HFFc6 (cell line): ENCODE data around the gene ZNF26. TPM values are rescaled to one million over a fixed set of nuclear protein-coding genes. Genes with fewer than 3 reads are reported as not detected.
"Not testable (repeated sequence)": the region's sequence is repeated elsewhere in the genome, so short reads cannot be mapped to it uniquely, and the experiment has no call there.

Source experiments
- DNase-seq: peaks from one replicate; pipeline ENCODE4 v3.0.0-alpha.2; 2018
- H3K27ac Mint-ChIP-seq: 2 replicates; pipeline ENCODE4 v1.8.0; 2020; ENCODE audit warnings: mild to moderate bottlenecking, mixed read lengths
- H3K27me3 Mint-ChIP-seq: 2 replicates; pipeline ENCODE4 v1.8.0; 2021; ENCODE audit warnings: mild to moderate bottlenecking, moderate library complexity, mixed read lengths; ENCODE audit not compliant: insufficient read depth
- H3K36me3 Mint-ChIP-seq: 2 replicates; pipeline ENCODE4 v1.8.0; 2021; ENCODE audit warnings: low read depth, mixed read lengths
- H3K4me1 Mint-ChIP-seq: 2 replicates; pipeline ENCODE4 v1.8.0; 2020; ENCODE audit warnings: low read depth, mixed read lengths
- H3K4me3 Mint-ChIP-seq: 2 replicates; pipeline ENCODE4 v1.8.0; 2020; ENCODE audit warnings: mild to moderate bottlenecking, moderate library complexity, mixed read lengths
- H3K9me3 Mint-ChIP-seq: 2 replicates; pipeline ENCODE4 v1.8.0; 2020; ENCODE audit warnings: mild to moderate bottlenecking, mixed read lengths
- total RNA-seq, 6 experiments: library from RNA; stranded (reverse); fragmentation: NEBNext Ultra II Directional; extraction: Animal tissue kit (Norgen Biotek cat#: 25700); gene quantifications; 2 replicates in 1 of 6; 3 replicates in 5 of 6; pipeline ENCODE4 v1.2.3, GENCODE V29; 2021
- TF ChIP-seq, protein P1 (sequence below): fragments of 200-600 bp; sonication (generic); IDR thresholded peaks from 2 replicates; pipeline ENCODE4 v1.5.0; 2021; ENCODE audit warnings: antibody characterized with exemption, mild to moderate bottlenecking

Gene ZNF26
- total RNA-seq, 6 experiments from 2014 or later = 5.9 to 6.6 (median 6.1) TPM

DNA sequence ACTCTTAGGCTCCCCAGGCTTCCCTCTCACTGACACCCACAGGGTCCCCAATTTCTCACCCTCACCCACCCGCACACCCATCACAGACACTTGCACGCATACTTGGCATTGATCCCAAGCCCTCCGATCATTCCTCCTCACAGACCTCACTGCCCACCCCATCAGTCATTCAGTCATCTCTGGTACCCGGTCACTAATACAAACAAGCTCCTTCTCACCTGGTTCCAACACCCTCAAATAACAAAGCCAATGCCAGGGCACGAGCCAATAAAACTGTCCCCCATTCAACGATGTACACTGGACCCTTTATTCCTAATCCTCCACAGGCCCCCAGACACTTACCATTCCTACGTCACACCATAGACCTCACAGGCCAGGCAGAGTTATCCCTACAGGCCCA is 32.4 kb upstream of the ZNF26 start:
- Mint-ChIP-seq H3K36me3 (peaks cover 35% of the 10 kb centered on the region), H3K9me3 (peaks cover 26% of the 10 kb centered on the region), H3K4me1 (peaks cover 17% of the 10 kb centered on the region), H3K27me3 (peaks cover 25% of the 10 kb centered on the region), H3K4me3 (peak overlapping the region; percentile 31; the same call in 1 of the 2 replicates), H3K27ac (peak overlapping the region; percentile 36)
- TF ChIP-seq, protein P1, sequence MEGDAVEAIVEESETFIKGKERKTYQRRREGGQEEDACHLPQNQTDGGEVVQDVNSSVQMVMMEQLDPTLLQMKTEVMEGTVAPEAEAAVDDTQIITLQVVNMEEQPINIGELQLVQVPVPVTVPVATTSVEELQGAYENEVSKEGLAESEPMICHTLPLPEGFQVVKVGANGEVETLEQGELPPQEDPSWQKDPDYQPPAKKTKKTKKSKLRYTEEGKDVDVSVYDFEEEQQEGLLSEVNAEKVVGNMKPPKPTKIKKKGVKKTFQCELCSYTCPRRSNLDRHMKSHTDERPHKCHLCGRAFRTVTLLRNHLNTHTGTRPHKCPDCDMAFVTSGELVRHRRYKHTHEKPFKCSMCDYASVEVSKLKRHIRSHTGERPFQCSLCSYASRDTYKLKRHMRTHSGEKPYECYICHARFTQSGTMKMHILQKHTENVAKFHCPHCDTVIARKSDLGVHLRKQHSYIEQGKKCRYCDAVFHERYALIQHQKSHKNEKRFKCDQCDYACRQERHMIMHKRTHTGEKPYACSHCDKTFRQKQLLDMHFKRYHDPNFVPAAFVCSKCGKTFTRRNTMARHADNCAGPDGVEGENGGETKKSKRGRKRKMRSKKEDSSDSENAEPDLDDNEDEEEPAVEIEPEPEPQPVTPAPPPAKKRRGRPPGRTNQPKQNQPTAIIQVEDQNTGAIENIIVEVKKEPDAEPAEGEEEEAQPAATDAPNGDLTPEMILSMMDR = no peak
- DNase-seq = no peak

DNA sequence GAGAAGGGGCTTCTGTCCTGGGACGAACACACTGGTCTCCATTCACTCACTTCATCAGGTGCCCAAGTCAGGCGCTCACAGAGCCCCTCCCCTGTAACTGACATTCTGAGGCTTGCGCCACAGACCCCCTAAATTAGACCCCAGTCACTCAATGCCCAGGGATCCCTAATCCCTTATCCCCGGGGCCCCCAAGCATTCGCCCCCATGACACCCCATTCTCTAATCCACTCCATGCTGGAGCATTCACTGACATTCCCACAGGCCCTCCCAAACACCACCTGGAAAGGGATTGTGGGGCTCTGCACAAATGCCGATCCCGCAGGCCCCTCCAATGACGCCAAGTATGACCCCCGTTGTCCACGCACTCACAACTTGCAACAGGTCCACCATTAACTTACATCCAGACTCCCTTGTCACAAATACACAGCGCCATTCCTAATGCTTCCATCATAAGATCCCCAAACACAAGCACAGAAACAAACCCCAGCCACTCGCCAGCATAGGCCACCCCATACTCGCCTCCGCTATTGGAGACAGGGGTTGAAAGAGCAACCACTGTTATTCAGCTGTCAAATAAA is 31.6 kb upstream of the ZNF26 start:
- Mint-ChIP-seq H3K9me3 (peaks cover 33% of the 10 kb centered on the region), H3K4me1 (peaks cover 17% of the 10 kb centered on the region), H3K4me3 (peak overlapping the region; percentile 95), H3K27ac (peak overlapping the region; percentile 91), H3K36me3 (peaks cover 43% of the 10 kb centered on the region), H3K27me3 (peaks cover 23% of the 10 kb centered on the region)
- no peak for DNase-seq
- TF ChIP-seq, protein P1 = no peak

DNA sequence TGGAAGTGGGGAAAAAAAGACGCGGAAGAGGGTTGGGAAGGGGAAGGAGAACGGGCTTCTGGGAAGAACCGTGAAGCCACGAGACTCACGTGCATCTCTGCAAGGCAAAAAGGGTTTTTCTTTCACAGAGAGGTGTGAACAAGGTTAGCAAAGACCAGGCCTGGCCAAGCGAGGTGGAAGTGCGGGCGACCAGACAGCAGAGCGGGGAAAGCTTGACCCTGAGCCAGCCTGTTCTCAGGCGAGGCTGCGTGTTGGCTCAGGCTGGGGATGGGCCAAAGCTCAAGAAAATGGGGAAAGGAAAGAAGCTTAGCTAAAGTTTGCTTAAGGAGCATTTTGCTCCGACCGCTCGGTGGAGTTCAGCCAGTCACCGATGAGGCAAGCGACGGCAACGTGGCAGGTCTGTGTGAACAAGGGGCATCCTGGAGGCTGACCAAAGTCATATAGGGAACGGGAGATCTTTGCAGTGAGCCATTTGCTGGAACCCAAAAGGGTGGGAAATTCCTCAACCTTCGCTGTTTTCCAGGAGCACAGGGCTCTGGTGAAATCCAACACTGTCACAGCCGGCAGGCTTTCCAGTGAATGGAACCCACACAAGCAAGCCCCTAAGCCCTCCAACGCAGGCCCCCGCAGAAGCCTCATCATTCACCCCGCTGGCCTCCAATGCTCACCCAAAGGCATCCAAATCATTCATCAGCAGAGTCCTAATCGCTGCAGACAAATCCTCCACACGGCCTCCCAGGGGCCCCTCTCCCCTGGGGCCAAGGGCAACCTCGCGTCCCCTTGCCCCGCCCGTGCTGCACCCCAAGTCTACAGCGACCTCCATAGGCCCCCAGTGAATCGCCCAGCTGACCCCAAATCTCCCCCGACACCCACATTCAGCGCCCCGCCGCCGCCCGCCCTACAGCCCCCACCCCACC is 30.8 kb upstream of the ZNF26 start:
- H3K27ac Mint-ChIP-seq = peak overlapping the region; percentile 91
- H3K4me1 Mint-ChIP-seq = peaks cover 17% of the 10 kb centered on the region
- H3K4me3 Mint-ChIP-seq = peak overlapping the region; percentile 95
- peak; percentile 53 for DNase-seq
- TF ChIP-seq, protein P1 = peak; percentile 13; the same call in 1 of the 2 replicates
- H3K36me3 Mint-ChIP-seq = peaks cover 47% of the 10 kb centered on the region
- peaks cover 39% of the 10 kb centered on the region for H3K9me3 Mint-ChIP-seq
- H3K27me3 Mint-ChIP-seq = peaks cover 23% of the 10 kb centered on the region

DNA sequence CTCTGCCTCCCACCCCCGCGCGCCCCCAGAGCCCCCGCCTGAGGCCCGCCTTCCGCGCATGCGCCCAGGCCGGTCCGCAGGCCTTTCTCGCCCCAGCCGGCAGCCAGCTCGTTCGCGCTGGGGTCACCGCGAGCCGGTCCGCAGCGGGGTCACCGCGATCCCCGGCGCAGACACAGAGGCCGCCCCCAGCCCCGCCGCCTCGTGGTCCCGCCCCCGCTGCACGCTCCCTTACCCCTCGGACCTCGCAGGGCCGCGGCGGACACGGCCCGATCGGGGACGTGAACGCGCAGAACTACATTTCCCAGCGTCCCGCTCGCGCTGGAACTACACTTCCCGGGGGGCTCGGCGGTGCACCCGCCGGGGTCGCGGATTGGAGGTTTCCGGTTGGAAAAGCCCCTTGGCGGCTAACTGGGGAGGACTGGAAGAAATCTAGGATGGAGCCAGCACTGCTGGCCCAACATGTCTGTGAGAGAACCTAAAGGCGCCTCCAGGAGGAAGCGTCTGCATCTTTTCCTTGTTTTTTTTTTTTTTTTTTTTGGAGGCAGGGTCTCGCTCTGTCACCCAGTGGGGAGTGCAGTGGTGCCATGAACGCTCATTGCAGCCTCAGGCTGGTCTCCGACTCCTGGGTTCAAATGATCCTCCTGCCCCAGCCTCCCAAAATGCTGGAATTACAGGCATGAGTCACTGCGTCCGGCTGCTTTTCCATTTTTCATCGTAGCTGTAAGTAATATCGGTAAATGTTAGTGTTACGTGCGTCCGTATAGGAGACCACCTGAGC is 30.0 kb upstream of the ZNF26 start, which contains the start of gene ZNF605:
ZNF605 (minus strand) TSS at position 296 of the 778 bp plus-strand sequence. CDS start 10,671 bp downstream, outside the sequence.
- TF ChIP-seq, protein P1 = no peak
- peak within 1 kb of the TSS; percentile 91 for H3K27ac Mint-ChIP-seq
- H3K4me1 Mint-ChIP-seq = peaks cover 17% of the 10 kb centered on the region
- H3K4me3 Mint-ChIP-seq = peak within 1 kb of the TSS; percentile 95
- DNase-seq = peak; percentile 82
- H3K9me3 Mint-ChIP-seq = peaks cover 44% of the 10 kb centered on the region
- H3K36me3 Mint-ChIP-seq = peaks cover 48% of the 10 kb centered on the region
- peaks cover 23% of the 10 kb centered on the region for H3K27me3 Mint-ChIP-seq

DNA sequence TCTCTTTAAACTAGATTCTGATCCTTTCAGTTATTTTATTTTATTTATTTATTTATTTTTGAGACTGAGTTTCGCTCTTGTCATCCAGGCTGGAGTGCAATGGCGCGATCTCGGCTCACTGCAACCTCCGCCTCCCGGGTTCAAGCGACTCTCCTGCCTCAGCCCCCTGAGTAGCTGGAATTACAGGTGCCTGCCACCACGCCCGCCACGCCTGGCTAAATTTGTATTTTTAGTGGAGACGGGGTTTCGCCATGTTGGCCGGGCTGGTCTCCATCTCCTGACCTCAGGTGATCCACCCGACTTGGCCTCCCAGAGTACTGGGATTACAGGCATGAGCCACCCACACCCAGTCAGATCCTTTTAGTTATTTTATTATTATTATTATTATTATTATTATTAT is 24.4 kb upstream of the ZNF26 start:
- H3K4me3 Mint-ChIP-seq, DNase-seq, H3K27me3 Mint-ChIP-seq, H3K27ac Mint-ChIP-seq, H3K4me1 Mint-ChIP-seq: not testable (repeated sequence)
- Mint-ChIP-seq H3K36me3 (peaks cover 38% of the 10 kb centered on the region), H3K9me3 (peaks cover 49% of the 10 kb centered on the region)
